WTC11 (cell line): ENCODE data around the gene TCF7L1. TPM values are rescaled to one million over a fixed set of nuclear protein-coding genes. Genes with fewer than 3 reads are reported as not detected.
A peak's percentile ranks its signal among the peaks of the same experiment; 100 is the strongest.

Source experiments
- ATAC-seq: fragments of 200-7000 bp; cut with Tn5 transposase; 2 replicates; pipeline ENCODE4 v1.10.0; 2021; ENCODE audit warnings: mild to moderate bottlenecking, moderate library complexity
- CTCF ChIA-PET: fragments of 300-600 bp; sonication (Branson Sonifier 250); formaldehyde crosslinking; loops from one replicate; lab custom pipeline; 2021; ENCODE audit warnings: antibody characterized with exemption; lab: Charles Lee
- POLR2A ChIA-PET: fragments of 350-600 bp; sonication (Branson Sonifier 250); formaldehyde crosslinking; loops from one replicate; lab custom pipeline; 2021; ENCODE audit warnings: antibody characterized with exemption; lab: Charles Lee
- DNase-seq: peaks from one replicate; pipeline ENCODE4 v3.0.0; 2021; ENCODE audit warnings: low spot score
- H3K27ac Mint-ChIP-seq: 2 replicates; pipeline ENCODE4 v1.8.0; 2021; ENCODE audit warnings: mixed read lengths
- H3K27me3 Mint-ChIP-seq: 2 replicates; pipeline ENCODE4 v1.8.0; 2021; ENCODE audit warnings: low read depth, mild to moderate bottlenecking, moderate library complexity, mixed read lengths
- H3K36me3 Mint-ChIP-seq: 2 replicates; pipeline ENCODE4 v1.8.0; 2021; ENCODE audit warnings: mixed read lengths
- H3K4me1 Mint-ChIP-seq: 2 replicates; pipeline ENCODE4 v1.8.0; 2022; ENCODE audit warnings: mixed read lengths
- H3K4me3 Mint-ChIP-seq: 2 replicates; pipeline ENCODE4 v1.8.0; 2021; ENCODE audit warnings: mild to moderate bottlenecking, moderate library complexity, mixed read lengths
- H3K9me3 Mint-ChIP-seq: 2 replicates; pipeline ENCODE4 v1.8.0; 2021; ENCODE audit warnings: mixed read lengths
- ARID4B ChIP-seq: sonication (generic); formaldehyde crosslinking; IDR thresholded peaks from 2 replicates; pipeline ENCODE4 v1.8.0; 2023; ENCODE audit warnings: missing genetic modification reagents, mild to moderate bottlenecking, borderline replicate concordance
- ATF1 ChIP-seq: sonication (generic); formaldehyde crosslinking; IDR thresholded peaks from 2 replicates; pipeline ENCODE4 v1.8.1; 2023; ENCODE audit warnings: mild to moderate bottlenecking, moderate library complexity, missing genetic modification reagents
- JAZF1 ChIP-seq: fragments of 250-450 bp; sonication (Bioruptor Pico); IDR thresholded peaks from 2 replicates; pipeline ENCODE4 v1.9.0; 2021; ENCODE audit warnings: moderate library complexity, mild to moderate bottlenecking, inconsistent platforms
- MXD4 ChIP-seq: fragments of 250-450 bp; sonication (Bioruptor Pico); IDR thresholded peaks from 2 replicates; pipeline ENCODE4 v1.8.0; 2021; ENCODE audit warnings: mild to moderate bottlenecking, moderate library complexity, borderline replicate concordance
- NFE2L1 ChIP-seq: sonication (generic); formaldehyde crosslinking; IDR thresholded peaks from 2 replicates; pipeline ENCODE4 v1.8.1; 2023; ENCODE audit warnings: missing genetic modification reagents
- NFYB ChIP-seq: sonication (generic); formaldehyde crosslinking; conservative IDR thresholded peaks from 2 replicates; pipeline ENCODE4 v1.8.0; 2022; ENCODE audit warnings: low read depth, missing genetic modification reagents
- NR1H2 ChIP-seq: sonication (generic); formaldehyde crosslinking; IDR thresholded peaks from 2 replicates; pipeline ENCODE4 v1.9.0; 2021; ENCODE audit warnings: mild to moderate bottlenecking, moderate library complexity, missing genetic modification reagents
- RELA ChIP-seq: sonication (generic); formaldehyde crosslinking; IDR thresholded peaks from 2 replicates; pipeline ENCODE4 v1.8.1; 2022; ENCODE audit warnings: missing genetic modification reagents, mild to moderate bottlenecking, borderline replicate concordance
- SMAD4 ChIP-seq: sonication (generic); formaldehyde crosslinking; IDR thresholded peaks from 2 replicates; pipeline ENCODE4 v1.8.0; 2022; ENCODE audit warnings: mild to moderate bottlenecking, missing genetic modification reagents
- SOX15 ChIP-seq: fragments of 250-450 bp; sonication (Bioruptor Pico); IDR thresholded peaks from 2 replicates; pipeline ENCODE4 v1.9.0; 2021; ENCODE audit warnings: mild to moderate bottlenecking
- SP1 ChIP-seq: sonication (generic); formaldehyde crosslinking; conservative IDR thresholded peaks from 2 replicates; pipeline ENCODE4 v1.8.1; 2022; ENCODE audit warnings: missing genetic modification reagents
- USF1 ChIP-seq: sonication (generic); formaldehyde crosslinking; IDR thresholded peaks from 2 replicates; pipeline ENCODE4 v1.8.0; 2022; ENCODE audit warnings: mild to moderate bottlenecking, missing genetic modification reagents
- ZBTB21 ChIP-seq: sonication (generic); formaldehyde crosslinking; IDR thresholded peaks from 2 replicates; pipeline ENCODE4 v1.8.1; 2023; ENCODE audit warnings: mild to moderate bottlenecking, missing genetic modification reagents, borderline replicate concordance
- ZNF138 ChIP-seq: sonication (generic); formaldehyde crosslinking; conservative IDR thresholded peaks from 2 replicates; pipeline ENCODE4 v1.8.1; 2022; ENCODE audit warnings: mild to moderate bottlenecking, moderate library complexity, missing genetic modification reagents
- ZNF232 ChIP-seq: sonication (generic); formaldehyde crosslinking; IDR thresholded peaks from 2 replicates; pipeline ENCODE4 v1.8.0; 2022; ENCODE audit warnings: mild to moderate bottlenecking, missing genetic modification reagents
- ZNF263 ChIP-seq: sonication (generic); formaldehyde crosslinking; IDR thresholded peaks from 2 replicates; pipeline ENCODE4 v1.8.1; 2022; ENCODE audit warnings: low read depth, mild to moderate bottlenecking, moderate library complexity, missing genetic modification reagents
- ZNF281 ChIP-seq: sonication (generic); formaldehyde crosslinking; IDR thresholded peaks from 2 replicates; pipeline ENCODE4 v1.8.0; 2023; ENCODE audit warnings: mild to moderate bottlenecking, missing genetic modification reagents
- ZNF512 ChIP-seq: sonication (generic); formaldehyde crosslinking; IDR thresholded peaks from 2 replicates; pipeline ENCODE4 v1.8.1; 2022; ENCODE audit warnings: missing genetic modification reagents, borderline replicate concordance
- total RNA-seq: library from RNA; stranded (reverse); gene quantifications from 3 replicates; pipeline ENCODE4 v1.2.3, GENCODE V29; 2021
- TF ChIP-seq, protein P1 (sequence below): sonication (generic); formaldehyde crosslinking; IDR thresholded peaks from 2 replicates; pipeline ENCODE4 v1.8.1; 2023; ENCODE audit warnings: mild to moderate bottlenecking, missing genetic modification reagents
- TF ChIP-seq, protein P2 (sequence below): sonication (generic); formaldehyde crosslinking; IDR thresholded peaks from 2 replicates; pipeline ENCODE4 v1.8.0; 2022; ENCODE audit warnings: mild to moderate bottlenecking, missing genetic modification reagents
- TF ChIP-seq, protein P3 (sequence below): sonication (generic); formaldehyde crosslinking; IDR thresholded peaks from 2 replicates; pipeline ENCODE4 v1.8.0; 2023; ENCODE audit warnings: missing genetic modification reagents

The TCF7L1 gene
- total RNA-seq, 1 experiment from 2014 or later: 104 TPM

DNA sequence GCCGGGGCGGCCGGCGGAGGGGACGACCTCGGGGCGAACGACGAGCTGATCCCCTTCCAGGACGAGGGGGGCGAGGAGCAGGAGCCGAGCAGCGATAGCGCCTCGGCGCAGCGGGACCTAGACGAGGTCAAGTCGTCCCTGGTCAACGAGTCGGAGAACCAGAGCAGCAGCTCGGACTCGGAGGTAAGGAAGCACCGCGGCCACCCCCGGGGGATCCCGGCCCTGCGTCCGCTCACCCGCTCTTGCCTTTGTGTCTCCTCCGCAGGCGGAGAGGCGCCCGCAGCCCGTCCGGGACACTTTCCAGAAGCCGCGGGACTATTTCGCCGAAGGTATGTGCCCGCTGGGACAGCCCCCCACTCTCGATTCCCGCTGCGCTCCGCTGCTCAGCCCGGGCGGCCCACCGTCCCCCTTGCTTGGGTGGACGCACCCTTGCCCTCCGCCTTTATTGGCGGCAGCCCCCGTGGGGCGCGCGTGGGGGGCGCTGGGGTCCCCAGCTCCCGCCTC lies 611 bp downstream of the TCF7L1 start (continued):
- TF ChIP-seq, protein P1, sequence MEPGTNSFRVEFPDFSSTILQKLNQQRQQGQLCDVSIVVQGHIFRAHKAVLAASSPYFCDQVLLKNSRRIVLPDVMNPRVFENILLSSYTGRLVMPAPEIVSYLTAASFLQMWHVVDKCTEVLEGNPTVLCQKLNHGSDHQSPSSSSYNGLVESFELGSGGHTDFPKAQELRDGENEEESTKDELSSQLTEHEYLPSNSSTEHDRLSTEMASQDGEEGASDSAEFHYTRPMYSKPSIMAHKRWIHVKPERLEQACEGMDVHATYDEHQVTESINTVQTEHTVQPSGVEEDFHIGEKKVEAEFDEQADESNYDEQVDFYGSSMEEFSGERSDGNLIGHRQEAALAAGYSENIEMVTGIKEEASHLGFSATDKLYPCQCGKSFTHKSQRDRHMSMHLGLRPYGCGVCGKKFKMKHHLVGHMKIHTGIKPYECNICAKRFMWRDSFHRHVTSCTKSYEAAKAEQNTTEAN (CRISPR knock-in tag): 0 out of 2 replicates have a peak, but pooled peaks have one; percentile 3
- no peak for TF ChIP-seq USF1 (CRISPR knock-in tag)
- TF ChIP-seq ZBTB21 (CRISPR knock-in tag): no peak
- peak; percentile 78; the same call in 1 of the 2 replicates for TF ChIP-seq ARID4B (CRISPR knock-in tag)
- 0 out of 2 replicates have a peak, but pooled peaks have one; percentile 45 for TF ChIP-seq RELA (CRISPR knock-in tag)

DNA sequence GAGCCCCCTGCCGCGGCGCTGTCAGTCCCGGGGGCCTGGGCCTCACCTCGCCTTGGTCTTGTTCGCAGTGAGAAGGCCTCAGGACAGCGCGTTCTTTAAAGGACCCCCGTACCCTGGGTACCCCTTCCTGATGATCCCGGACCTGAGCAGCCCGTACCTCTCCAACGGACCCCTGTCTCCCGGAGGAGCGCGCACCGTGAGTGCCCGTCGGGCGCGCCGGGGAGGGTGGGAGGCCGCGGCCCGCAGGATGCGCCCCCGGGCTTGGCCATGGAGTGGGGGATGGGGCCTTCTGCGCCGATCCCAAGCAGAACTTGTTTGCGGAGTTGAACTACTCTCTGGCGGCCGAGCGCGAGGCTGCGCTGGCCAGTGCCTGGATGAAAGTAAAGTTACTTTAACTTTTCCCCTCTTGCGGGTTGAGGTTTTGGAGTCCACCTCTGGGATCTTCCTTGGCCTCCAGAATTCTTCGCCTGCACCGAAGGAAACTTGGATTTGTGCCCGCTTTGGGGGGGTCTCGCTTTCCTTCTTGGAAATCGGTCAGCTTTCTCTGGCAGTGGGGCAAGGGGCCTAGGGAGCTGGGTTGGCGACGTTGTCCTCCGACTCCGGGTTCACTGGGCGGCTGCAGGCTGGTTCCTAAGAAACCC lies 1.2 kb downstream of the TCF7L1 start:
- H3K36me3 Mint-ChIP-seq: peaks cover 26% of the 10 kb centered on the region
- DNase-seq: peak; percentile 58
- no peak for ATAC-seq
- peaks cover 48% of the 10 kb centered on the region for H3K4me1 Mint-ChIP-seq
- CTCF ChIA-PET: interaction anchor here (0.6 to 3.3 kb wide), 14 partner anchors 14 to 222 kb away, joined by 3 to 26 read pairs (median 4); no protein-coding TSS in a partner anchor
- POLR2A ChIA-PET: interaction anchor here (0.6 to 1.4 kb wide), 9 partner anchors 15 to 175 kb away, joined by 3 to 7 read pairs (median 3); no protein-coding TSS in a partner anchor
- no peaks in the 10 kb centered on the region for H3K9me3 Mint-ChIP-seq
- H3K4me3 Mint-ChIP-seq: peak overlapping the region; percentile 83
- peak overlapping the region; percentile 95 for H3K27ac Mint-ChIP-seq
- H3K27me3 Mint-ChIP-seq: no peaks in the 10 kb centered on the region; the same call in 1 of the 2 replicates
- TF ChIP-seq ZNF232 (CRISPR knock-in tag) (no peak), ZNF512 (CRISPR knock-in tag) (0 out of 2 replicates have a peak, but pooled peaks have one; percentile 14), ZNF138 (CRISPR knock-in tag) (no peak), JAZF1 (no peak), SP1 (CRISPR knock-in tag) (no peak), NFE2L1 (CRISPR knock-in tag) (0 out of 2 replicates have a peak, but pooled peaks have one; percentile 11), ZNF263 (CRISPR knock-in tag) (0 out of 2 replicates have a peak, but pooled peaks have one; percentile 39), MXD4 (CRISPR knock-in tag) (no peak), NFYB (CRISPR knock-in tag) (no peak), SOX15 (CRISPR knock-in tag) (no peak), NR1H2 (no peak), ATF1 (CRISPR knock-in tag) (peak; percentile 22; the same call in 1 of the 2 replicates), SMAD4 (no peak), ZNF281 (CRISPR knock-in tag) (0 out of 2 replicates have a peak, but pooled peaks have one; percentile 17)
- TF ChIP-seq, protein P2, sequence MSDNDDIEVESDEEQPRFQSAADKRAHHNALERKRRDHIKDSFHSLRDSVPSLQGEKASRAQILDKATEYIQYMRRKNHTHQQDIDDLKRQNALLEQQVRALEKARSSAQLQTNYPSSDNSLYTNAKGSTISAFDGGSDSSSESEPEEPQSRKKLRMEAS (CRISPR knock-in tag): no peak
- TF ChIP-seq, protein P1 (CRISPR knock-in tag): 0 out of 2 replicates have a peak, but pooled peaks have one; percentile 34
- TF ChIP-seq, protein P3, sequence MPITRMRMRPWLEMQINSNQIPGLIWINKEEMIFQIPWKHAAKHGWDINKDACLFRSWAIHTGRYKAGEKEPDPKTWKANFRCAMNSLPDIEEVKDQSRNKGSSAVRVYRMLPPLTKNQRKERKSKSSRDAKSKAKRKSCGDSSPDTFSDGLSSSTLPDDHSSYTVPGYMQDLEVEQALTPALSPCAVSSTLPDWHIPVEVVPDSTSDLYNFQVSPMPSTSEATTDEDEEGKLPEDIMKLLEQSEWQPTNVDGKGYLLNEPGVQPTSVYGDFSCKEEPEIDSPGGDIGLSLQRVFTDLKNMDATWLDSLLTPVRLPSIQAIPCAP: no peak
